ENCODE results near the gene PAX6.

The PAX6 gene

DNA sequence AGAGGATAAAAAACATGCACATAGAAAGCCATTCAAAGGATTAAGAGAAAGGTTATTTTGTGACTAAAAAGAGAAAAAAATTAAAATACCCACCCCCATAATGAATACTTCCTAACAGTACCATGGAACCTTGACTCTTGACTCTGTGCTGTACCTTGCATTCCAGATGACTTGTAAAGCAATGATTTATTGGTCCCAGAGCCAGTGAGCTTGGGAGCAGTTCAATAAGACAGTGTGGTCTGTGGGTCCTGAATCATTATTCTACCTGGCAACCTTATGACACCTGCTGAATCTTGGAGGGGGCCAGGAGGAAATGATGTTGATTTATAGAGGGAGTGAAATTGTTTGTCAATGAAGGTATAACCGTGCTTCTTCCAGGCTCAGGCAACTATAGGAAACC lies 34.2 kb upstream of the PAX6 start:
- TF ChIP-seq, protein P1, sequence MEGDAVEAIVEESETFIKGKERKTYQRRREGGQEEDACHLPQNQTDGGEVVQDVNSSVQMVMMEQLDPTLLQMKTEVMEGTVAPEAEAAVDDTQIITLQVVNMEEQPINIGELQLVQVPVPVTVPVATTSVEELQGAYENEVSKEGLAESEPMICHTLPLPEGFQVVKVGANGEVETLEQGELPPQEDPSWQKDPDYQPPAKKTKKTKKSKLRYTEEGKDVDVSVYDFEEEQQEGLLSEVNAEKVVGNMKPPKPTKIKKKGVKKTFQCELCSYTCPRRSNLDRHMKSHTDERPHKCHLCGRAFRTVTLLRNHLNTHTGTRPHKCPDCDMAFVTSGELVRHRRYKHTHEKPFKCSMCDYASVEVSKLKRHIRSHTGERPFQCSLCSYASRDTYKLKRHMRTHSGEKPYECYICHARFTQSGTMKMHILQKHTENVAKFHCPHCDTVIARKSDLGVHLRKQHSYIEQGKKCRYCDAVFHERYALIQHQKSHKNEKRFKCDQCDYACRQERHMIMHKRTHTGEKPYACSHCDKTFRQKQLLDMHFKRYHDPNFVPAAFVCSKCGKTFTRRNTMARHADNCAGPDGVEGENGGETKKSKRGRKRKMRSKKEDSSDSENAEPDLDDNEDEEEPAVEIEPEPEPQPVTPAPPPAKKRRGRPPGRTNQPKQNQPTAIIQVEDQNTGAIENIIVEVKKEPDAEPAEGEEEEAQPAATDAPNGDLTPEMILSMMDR (IDR thresholded peaks at IDR 0.05; ENCODE audit: control insufficient read depth, insufficient read depth, low read depth, low read length, missing control alignments), result no peak

DNA sequence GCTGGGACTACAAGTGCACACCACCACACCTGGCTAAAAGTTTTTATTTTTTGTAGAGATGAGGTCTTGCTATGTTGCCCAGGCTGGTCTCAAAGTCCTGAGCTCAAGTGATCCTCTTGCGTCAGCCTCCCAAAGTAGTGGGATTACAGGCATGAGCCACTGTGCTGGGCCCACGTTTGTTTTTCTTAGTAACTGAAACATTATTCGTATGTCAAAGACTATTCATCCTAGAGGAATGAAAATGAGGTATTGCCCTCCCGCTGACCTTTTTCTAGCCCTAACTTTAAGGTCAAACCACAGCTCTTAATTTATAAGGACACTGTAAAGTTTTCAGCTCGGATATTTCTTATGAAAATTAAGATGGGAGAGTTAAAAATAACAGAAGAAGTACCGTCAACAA lies 33.2 kb upstream of the PAX6 start:
- DNase-seq (ENCODE audit: low read depth), result no peak
- H3K4me3 ChIP-seq (ENCODE audit: control insufficient read depth, low read depth, low read length), result no peak overlapping the region
- TF ChIP-seq, protein P1 (IDR thresholded peaks at IDR 0.05; ENCODE audit: control insufficient read depth, insufficient read depth, low read depth, low read length, missing control alignments), result no peak

More for the DNA sequence above, 34.2 kb upstream of the PAX6 start:
- H3K4me3 ChIP-seq (ENCODE audit: control insufficient read depth, low read depth, low read length), result no peak overlapping the region
- no peak for DNase-seq (ENCODE audit: low read depth)

DNA sequence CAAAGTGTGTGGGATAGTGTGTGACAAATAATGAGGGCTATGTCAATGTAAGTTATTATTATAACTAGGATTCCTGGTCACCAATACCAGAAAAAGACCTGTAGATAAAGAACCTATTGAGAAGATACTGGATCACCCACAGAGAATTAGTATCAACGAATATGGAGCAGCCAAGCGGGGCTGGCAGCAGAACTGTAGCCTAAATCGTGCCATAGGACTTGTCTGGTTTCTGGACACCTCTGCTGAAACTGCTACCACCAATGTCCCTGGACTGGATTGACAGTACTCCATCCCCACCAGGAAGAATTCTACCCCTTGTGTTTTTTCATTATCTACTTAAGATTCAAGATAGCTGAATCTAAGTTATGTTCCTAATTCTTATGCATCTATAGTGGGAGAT lies 30.3 kb upstream of the PAX6 start:
- TF ChIP-seq, protein P1 (IDR thresholded peaks at IDR 0.05; ENCODE audit: control insufficient read depth, insufficient read depth, low read depth, low read length, missing control alignments), result no peak
- no peak for DNase-seq (ENCODE audit: low read depth)
- H3K4me3 ChIP-seq (ENCODE audit: control insufficient read depth, low read depth, low read length), result no peak overlapping the region

DNA sequence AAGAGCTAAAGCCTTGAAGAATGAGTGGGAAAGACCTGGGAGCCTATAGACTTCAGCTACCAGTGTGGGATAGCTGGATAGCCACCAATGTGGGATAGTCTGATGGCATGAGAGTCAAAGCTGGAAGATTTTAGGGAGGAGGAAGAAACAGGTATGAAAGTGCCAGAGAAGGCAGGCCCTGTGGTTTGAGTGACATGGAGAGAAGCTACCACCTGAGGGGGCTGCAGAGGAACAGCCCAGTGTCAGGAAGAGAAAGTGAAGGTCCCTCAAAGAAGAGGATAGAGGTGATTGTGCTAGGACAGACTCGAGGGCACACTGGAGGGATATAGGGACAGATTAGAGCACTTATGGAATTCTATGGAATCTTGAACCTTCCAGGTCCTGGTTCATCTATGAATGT lies 23.1 kb upstream of the PAX6 start:
- H3K4me3 ChIP-seq (ENCODE audit: control insufficient read depth, low read depth, low read length), result no peak overlapping the region
- TF ChIP-seq, protein P1 (IDR thresholded peaks at IDR 0.05; ENCODE audit: control insufficient read depth, insufficient read depth, low read depth, low read length, missing control alignments), result no peak
- no peak for DNase-seq (ENCODE audit: low read depth)

DNA sequence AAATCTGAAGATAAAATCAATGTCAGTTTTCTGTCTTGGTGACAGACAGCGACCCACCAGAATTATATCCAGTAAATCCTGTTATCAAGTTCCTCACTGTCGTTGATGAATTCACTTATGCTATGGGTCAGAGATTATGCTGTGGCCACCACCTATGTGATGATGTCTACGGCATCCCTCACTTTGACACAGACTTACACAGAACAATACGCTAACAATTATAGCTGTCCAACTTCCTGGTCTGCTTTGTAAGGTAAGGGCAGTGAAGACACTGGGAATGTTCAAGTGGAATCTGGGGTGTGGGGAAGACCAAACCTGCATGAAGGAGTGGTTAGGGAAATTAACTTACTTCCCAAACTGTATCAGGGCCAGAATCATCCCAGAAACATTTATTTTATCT lies 19.3 kb upstream of the PAX6 start:
- TF ChIP-seq, protein P1 (IDR thresholded peaks at IDR 0.05; ENCODE audit: control insufficient read depth, insufficient read depth, low read depth, low read length, missing control alignments), result no peak
- no peak for DNase-seq (ENCODE audit: low read depth)
- H3K4me3 ChIP-seq (ENCODE audit: control insufficient read depth, low read depth, low read length), result no peak overlapping the region

DNA sequence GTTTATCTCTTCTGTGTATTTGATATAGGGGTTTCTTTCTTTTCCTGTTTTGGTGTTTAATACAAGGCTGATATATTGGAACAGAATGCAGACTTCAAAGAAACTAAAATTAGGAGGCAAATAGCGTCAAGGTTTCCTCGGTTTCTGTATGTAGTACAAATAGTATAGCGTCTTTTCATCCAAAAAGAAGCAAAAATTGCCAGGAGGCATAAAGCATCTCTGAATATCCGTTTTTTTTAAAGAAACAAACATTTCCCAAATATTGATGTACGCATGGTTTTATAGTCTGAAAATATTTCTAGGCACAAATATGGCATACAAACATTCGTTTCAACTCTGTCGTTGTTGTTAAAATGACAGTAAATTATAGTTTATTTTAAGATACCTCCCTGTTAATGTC lies 17.1 kb upstream of the PAX6 start:
- no peak overlapping the region for H3K4me3 ChIP-seq (ENCODE audit: control insufficient read depth, low read depth, low read length)
- TF ChIP-seq, protein P1 (IDR thresholded peaks at IDR 0.05; ENCODE audit: control insufficient read depth, insufficient read depth, low read depth, low read length, missing control alignments), result no peak
- no peak for DNase-seq (ENCODE audit: low read depth)
